ENCODE data around the gene FUOM.

The FUOM gene

DNA sequence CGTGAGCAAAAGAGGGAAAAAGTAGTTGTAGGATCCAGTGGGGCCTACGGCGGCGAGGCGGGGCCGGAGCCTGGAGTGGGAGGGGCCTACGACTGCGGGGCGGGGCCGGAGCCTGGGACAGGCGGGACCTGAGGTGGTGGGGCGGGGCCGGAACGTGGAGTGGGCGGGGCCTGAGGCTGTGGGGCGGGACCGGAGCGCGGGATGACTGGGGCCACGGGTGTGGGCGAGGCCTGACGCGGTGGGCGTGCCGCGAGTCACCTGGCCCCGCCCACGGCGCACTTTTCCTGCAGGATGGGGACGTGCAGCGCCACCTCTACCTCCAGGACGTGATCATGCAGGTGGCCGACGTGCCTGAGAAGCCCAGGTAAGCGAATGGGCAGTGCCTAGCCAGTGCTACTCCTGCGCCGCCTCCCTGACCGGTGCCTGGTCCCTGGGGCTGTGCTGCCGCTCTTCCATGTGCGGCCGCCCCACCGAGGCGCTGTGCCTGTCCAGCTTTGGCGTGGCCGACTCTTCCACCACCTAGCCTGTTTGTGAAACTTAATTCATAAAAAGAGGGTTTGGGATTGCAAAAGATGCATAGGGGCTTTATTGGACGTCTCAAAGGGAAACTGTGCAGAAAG lies 48.6 kb downstream of the FUOM start:
- DNase-seq = peak; percentile 66

DNA sequence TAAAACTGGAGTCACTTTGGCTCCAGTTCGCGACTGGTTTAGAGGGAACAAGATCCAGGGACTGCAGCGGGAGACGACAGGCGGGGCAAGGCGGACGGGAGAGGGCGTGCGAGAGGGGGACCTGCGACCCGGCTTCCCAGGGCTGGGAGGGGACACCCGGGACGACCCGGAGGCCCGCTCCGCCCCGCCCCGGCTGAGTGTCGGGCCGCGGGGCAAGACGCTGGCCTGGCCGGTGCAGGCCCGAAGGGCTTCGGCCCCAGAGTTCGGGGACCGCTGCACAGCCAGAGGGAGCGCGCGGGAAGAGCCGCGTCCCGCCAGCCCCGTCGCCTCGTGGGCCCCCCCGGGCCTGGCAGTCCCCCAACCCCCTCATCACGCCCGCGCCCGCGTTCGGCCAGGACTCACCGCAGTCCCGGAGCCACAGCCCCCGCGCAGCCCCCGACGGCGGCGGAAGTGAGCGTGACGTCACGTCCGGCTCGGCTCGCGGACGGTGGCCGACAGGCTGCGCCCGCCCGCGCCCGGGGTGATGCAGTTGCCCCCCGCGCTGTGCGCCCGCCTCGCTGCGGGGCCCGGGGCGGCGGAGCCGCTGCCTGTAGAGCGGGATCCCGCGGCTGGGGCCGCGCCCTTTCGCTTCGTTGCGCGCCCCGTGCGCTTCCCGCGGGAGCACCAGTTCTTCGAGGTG lies 49.3 kb downstream of the FUOM start, which contains the start of the genes TUBGCP2 and ZNF511:
Gene TUBGCP2 (minus strand): TSS at position 452 of the 679 bp plus-strand sequence. CDS start 5,931 bp downstream, outside the sequence.
Gene ZNF511 (plus strand): TSS at position 494 of the 679 bp plus-strand sequence. CDS start 30 bp downstream, at position 524.
- DNase-seq = peak; percentile 52

GRCh38 chr10:133307776-133308420 lies 49.9 kb downstream of the FUOM start:
- peak; percentile 52 for DNase-seq

DNA sequence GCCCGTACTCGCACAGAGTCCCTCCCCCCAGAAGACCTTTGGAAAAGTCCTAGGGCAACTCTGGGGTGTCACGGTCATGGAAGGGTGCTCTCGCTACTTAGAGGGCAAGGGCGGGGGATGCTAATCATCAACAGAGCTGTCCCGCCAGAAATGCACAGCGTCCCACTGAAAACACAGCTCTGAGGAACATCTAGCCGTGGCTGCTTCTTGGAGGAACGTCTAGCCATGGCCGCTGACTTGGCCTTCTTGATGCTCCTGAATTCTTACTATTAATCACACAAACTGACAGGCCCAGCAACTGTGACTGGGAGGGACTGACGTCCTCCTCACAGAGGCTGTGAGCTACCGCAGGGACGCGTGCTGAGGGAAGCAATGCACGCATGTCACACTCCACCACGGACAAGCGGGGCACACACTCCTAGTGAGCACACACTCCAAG lies 50.9 kb downstream of the FUOM start:
- DNase-seq = no peak

- no peak for DNase-seq
These were observed 51.7 kb downstream of the FUOM start for GRCh38 chr10:133306097-133306476.
